SH-SY5Y (cell line): ENCODE results near the gene FZR1.
A peak's percentile ranks its signal among the peaks of the same experiment; 100 is the strongest.

Experiments
- GATA2 ChIP-seq: IDR thresholded peaks from 2 replicates; pipeline ENCODE4 v1.6.1; 2011; ENCODE audit warnings: mild to moderate bottlenecking, low read depth, low read length
- GATA3 ChIP-seq: IDR thresholded peaks from 2 replicates; pipeline ENCODE4 v1.6.1; 2011; ENCODE audit warnings: low read depth, mild to moderate bottlenecking, low read length, moderate library complexity

Gene FZR1

DNA sequence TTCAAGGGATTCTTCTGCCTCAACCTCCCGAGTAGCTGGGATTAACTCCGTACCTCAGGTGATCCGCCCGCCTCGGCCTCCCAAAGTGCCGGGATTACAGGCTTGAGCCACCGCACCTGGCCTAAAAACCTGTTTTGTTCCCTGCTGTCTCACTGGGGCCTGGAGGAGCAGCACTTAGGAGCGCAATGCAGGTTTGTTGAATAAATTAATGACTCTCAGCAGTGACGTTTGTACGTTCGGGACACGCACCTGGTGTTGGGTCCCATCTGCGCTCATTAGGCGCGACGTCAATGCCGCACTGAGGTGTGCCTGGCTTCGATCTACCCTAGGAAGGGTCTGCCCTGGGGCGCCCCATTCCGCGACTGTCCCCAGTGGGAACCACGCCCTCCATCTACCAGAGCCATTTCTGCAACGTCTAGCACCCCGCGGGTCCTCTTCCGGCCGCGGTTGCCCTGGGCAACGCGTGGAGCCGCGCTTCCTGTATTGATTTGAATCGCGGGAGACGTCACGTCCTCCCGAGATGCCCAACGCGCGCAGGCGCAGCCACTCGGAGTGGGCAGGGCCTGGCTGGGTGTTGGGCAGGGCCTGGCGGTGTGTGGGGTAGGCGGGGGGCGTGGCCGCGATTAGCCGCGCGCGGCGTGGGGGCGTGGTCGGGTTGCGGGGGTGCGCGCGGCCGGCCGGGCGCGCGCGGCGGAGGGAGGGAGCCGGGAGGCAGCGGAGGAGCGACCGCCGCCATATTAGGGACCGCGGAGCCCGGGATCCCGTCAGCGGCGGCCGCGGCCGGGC lies at the start of gene FZR1:
FZR1 (plus strand) TSS at position 714 of the 786 bp plus-strand sequence. CDS start 16,679 bp downstream, outside the sequence.
- peak; percentile 95 for TF ChIP-seq GATA2
- TF ChIP-seq GATA3, result no peak

DNA sequence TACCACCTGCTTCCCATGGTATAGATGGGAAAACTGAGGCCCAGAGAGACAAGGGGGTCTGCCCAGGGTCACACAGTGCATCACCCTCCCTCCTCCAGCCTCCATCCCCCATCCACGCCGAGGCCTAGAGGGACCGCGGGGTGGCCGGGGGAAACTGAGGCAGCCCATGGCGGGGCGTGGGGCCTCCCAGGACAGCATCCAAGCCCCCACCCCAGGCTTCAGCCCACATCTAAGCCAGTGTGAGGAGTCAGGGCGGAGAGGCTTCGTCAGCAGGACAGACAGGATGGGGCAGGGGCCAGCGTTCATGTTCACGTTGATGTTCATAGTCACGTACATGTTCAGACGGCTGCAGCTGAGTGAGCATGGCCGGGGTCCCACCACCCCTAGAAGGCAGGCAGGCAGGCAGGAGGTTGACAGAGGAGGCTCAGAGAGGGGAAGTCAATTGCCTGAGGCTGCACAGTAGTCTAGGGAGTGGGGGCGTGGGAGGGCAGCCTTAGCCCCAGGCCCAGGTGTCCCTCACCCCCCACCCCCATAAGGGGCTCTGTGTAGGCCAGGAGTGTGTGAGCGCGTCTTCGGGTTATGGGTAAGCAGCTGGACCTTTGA lies 49.1 kb upstream of the FZR1 start:
- TF ChIP-seq GATA2, result no peak

DNA sequence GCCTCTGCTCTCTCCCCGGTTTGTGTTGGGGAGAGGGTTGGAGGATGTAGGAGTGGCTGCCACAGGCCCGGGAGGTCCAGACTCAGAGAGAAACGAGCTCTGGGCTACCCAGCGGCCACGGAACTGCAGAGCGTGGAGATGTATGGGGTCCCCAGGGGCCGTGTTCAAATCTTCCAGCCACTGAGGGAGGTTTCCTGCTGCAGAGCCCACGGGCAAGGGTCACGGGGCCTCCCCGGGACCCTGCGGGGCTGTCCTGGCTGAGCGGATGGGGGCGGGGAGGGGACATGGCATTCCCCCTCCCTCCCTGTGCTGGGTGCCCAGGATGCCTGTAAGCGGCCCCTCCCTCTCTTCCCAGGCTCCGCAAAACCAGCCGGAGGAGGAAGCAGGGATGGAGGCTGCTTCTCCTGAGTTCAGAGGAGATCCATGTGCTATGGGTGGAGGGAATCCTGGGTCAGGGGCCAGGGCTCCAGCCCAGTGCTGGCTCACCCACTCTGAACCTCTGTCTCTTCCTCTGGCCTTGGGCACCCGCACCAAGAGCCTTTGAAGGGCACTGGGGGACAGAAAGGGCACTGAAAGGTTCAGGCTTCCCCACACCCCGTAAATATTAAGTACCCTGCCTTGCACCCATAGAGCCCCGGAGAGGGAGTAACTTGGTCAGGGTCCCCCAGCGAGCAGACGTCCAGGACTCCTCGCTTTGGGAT lies 48.4 kb upstream of the FZR1 start:
- TF ChIP-seq GATA2 (no peak), GATA3 (no peak)

DNA sequence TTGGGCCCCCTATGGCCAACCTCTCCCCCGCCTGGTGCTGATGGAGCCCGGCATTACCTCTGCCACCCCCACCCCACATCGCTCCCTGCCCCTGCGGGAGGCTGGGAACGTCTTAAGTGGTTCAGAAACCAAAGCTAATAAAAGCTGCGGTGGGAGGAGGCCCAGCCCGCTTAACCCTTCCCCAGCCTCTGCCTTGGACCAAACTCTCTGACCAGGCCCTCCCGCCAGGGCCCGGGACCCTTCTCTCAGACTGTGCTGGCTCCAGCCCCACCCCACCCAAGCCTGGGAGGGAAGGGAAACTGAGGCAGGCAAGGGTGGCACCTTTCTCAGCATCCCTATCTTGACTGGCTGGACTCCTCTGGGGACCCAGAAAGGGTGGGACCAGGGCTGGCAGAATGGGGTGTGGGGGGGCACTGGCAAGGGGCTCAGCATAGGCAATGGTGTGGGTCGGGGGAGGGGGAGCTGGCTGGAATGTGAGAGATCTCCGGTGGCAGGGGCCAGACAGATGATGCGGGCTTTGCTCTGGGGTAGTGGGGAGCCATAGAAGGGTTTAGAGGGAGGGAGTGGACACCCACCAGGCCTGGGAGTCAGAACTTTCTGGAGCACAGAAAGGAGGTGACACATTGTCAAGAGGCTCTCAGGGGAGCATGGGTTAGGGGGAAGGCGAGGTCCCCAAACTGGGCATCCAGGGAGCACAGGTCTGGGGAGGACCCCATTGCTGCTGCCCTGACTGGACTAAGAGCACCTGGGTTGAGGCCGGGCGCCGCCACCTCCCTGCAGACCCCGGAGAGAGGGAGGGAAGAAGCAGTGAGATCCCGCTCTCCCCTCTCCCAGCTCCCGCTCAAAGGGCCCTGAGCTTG lies 47.7 kb upstream of the FZR1 start:
- TF ChIP-seq GATA2, result no peak
- TF ChIP-seq GATA3, result no peak

DNA sequence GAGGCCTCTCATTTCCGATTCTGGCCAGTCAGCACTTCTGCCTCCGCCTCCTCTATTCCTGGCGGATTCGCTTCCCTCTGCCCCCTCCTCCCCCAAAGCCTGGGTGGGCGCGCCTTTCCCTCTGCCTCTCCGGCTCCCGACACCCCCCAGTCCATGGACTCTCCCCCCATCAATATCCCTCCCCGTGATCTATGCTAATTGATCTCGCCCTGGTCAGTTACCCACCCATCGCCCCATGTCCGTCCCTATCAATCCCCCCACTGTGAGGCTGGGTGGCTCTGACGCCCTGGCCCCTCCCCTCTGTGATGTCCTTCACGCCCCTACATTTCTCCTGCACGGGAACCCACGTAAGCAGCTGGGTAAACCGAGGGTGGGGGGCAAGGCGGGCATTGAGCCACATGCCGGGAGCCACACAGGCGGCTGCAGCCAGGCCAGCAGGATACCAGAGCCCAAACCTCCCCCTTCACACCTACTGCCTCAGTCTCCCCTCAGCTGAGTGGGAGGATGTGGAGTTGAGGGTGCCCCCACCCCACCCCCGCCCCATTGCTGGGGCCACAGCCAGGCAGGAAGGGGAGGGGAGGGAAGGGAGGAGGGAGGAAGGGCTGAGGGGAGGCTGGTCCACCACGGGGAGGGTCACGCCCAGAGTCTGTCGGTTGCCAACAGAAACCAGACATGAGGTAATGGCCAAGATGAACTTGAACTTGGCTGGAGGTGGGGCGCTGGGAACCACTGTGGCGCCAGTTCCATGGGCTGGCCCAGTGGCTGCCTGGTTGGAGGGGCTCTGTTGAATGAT lies 46.8 kb upstream of the FZR1 start:
- TF ChIP-seq GATA3, result no peak
- no peak for TF ChIP-seq GATA2

DNA sequence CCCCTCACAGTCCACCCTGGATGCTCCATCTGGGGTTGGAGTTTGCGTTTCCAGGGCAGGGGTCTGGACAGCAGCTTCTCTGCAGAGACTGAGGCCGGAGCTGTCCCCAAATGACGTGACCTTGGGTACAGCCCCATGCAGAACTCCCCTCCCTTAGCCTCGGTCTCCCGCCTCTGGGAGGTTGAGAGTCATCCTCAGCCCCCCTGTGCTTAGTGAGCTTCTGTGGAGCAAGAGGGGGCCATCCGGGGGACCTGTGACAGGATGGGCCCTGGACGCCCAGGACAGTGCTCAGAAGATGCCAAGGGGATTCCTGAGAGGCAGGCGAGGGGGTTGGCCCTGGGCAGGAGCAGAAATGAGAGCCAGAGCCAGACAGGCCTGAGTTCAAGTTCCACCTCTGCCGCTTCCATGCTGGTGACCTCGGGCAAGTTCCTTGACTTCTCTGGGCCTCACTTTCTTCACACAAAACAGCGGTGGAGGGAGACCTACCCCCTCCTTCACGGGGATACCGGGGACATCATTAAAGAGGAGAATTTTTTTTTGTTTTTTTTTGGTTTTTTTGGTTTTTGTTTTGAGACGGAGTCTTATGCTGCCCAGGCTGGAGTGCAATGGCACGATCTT lies 46.0 kb upstream of the FZR1 start:
- TF ChIP-seq GATA3 (no peak), GATA2 (no peak)

DNA sequence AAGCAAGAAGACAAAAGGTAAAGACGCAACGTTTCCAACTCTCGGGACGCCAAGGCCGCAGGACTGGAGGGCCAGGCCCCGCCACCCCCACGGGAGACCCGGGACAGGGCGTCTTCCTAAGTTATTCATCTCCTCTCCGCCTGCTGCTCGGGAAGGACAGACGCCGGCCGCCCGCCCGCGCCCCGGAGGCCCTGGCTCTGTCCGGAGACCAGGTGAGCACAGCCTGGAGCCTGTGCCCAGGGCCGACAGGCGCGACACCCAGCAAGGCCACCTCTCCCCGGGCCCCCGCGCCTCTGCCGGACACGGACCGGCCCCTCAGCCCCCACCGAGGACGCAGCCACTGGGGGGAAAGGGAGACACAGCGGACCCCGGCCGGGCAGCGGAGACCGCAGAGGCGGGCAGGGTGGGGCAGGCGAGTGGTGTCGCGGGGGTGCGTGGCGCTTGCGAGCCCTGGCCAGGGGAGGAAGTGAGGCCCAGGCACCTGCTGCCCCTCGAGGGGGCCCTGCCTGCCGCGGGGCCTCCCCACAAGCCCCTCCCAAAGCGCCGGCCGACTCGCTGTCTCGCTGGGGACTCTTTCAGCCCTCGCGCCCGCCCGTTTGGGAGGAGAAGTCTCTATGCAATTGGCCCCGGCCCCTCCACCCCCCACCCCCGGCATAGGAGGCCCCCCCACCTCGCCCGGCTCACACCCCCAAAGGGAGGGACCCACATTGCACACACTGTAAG lies 43.0 kb upstream of the FZR1 start:
- TF ChIP-seq GATA2 (no peak), GATA3 (no peak)

DNA sequence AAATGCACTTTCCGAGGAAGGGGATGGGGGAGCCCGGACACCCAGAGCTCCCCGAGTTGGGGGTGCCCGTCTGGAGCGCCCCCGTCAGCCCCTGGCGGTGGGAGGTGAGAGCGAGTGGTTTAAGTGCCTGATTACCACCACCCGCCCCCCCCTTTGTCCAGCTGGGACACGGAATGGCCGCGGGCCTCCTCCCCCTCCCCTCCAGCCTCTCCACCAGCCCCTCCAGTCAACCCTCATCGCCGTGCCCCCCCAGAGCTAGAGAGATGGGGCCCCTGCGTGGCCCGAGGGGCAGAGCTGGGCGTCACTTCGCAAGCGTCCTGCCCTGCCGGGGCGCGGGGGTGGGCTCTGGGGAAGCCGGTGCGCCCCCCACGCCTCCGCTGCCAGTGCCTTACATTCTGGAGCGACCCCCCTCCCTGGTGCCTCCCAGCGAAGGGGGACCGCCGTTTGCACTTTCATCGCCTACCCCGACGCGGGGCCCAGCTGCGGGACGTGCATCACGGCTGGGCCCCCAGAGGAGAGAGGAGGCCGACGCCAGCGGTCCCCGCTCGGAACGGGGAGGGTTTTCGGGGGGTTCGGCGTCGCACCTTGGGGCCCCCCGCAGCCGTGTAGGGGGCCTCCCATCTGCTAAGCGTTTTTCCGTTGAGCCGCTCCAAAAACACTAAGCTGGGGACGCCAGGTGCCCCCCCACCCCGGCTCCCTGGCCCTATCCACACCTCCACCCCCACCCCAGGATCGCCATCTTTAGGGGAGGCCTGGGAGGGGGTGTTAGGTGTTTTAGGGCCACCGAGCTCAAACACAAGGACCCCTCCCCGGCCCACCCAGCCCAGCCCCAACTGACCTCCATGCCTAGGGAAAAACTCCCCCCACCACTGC lies 42.2 kb upstream of the FZR1 start:
- TF ChIP-seq GATA2, result no peak
- no peak for TF ChIP-seq GATA3

DNA sequence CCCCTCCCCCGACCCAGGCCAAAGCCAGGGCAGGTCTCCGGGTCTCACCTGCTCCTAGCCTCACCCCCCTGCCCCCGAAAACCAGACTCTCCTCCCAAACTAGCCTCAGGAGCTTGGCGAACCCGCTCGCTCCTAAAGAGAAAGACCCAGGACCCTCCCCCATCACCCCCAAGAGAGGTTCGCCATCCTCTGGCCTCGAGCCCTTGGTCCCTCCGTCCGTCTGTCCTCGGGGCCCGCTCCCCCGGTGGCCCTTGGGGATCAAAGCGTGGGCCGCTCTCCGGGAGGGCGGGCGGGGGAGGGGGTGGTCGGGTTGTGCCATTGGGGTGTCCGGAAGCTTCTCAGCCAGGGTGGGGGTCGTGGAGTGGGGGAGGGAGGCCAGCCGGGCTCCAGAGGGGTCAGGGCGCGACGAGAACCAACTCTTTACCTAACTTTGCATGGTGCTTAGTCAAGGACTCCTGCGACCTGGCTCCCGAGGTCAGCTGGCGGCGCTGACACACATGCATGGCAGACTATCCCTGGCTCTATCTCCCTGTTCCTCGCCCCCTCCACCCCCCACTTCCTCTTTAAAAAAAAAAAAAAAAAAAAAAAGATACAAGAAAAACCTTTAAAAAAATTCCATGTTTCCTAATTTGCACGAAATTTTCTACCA lies 41.4 kb upstream of the FZR1 start:
- TF ChIP-seq GATA3 (no peak), GATA2 (no peak)

DNA sequence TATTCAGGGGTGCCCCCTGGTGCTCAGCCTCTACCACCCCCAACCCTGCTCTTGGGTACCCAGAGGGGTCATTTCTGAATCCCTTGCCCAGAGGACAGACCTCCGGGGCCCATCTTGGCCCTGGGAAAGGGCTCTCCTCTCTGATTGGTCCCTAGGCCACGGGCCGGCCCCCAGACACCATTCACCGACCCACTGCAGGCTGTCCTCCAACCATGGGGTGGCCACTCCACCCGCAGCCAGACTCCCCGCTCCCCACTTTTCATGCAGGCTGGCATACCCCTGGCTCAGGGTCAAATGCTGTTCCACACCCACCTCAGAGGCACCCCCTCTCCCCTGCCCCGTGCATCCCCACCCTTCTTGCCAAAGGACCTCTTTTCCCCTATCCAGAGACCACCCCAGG lies 40.6 kb upstream of the FZR1 start:
- TF ChIP-seq GATA3, result no peak
- no peak for TF ChIP-seq GATA2

DNA sequence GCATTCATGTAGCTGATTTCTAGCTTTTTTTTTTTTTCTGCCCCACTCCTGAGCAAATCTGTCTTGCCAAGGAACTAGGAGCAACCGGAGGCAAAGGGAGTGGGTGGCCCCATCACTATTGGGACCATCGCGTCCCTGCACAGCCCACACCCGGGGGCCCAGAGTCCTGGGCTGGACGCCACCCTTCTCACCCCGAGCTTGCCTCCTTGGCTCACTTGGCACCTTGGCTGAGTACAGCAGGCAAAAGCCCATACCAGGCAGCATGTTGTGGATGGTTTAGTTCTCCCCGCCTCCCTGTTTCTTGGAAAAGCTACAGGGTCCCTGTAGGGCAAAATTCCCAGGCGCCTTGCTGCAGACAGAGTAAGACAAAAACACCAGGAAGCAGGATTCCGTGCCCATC lies 39.5 kb upstream of the FZR1 start:
- TF ChIP-seq GATA3 (no peak), GATA2 (no peak)
